CD4-positive, CD25-positive, alpha-beta regulatory T cell (primary cell): ENCODE measurements around the gene CDKAL1. TPM values are rescaled to one million over a fixed set of nuclear protein-coding genes. Genes with fewer than 3 reads are reported as not detected.

Experiments used
- ATAC-seq, 2 donors: fragments of 150-1000 bp; cut with Tn5 transposase; one replicate each; pipeline ENCODE4 v1.10.0; 2021; ENCODE audit warnings: low read depth in 2 of 2, moderate number of reproducible peaks in 2 of 2, moderate library complexity in 1 of 2
- DNase-seq, 3 donors: peaks; one replicate each; pipeline versions ENCODE4 v3.0.0 to v3.0.0-alpha.2; 2012 to 2022; ENCODE audit warnings: mixed read lengths in 1 of 3
- H3K27ac ChIP-seq: one replicate; pipeline ENCODE4 v1.7.0; 2013; ENCODE audit warnings: mild to moderate bottlenecking, low read length; ENCODE audit not compliant: insufficient read depth, poor library complexity, severe bottlenecking
- H3K27me3 ChIP-seq: one replicate; pipeline ENCODE4 v1.7.0; 2013; ENCODE audit warnings: low read length; ENCODE audit not compliant: control insufficient read depth, insufficient read depth
- H3K36me3 ChIP-seq: one replicate; pipeline ENCODE4 v1.7.0; 2013; ENCODE audit warnings: mild to moderate bottlenecking, low read length, moderate library complexity; ENCODE audit not compliant: control insufficient read depth, insufficient read depth
- H3K4me1 ChIP-seq: 2 replicates; pipeline ENCODE4 v1.7.0; 2013; ENCODE audit warnings: mild to moderate bottlenecking, low read length; ENCODE audit not compliant: insufficient read depth, control insufficient read depth, poor library complexity, severe bottlenecking
- H3K4me3 ChIP-seq: one replicate; pipeline ENCODE4 v1.7.0; 2013; ENCODE audit warnings: low read depth, mild to moderate bottlenecking, low read length, moderate library complexity
- H3K9me3 ChIP-seq, 2 experiments: 1 replicate in 1 of 2; 2 replicates in 1 of 2; pipeline ENCODE4 v1.7.0; 2013; ENCODE audit warnings: low read length in 2 of 2, mild to moderate bottlenecking in 1 of 2, moderate library complexity in 1 of 2; ENCODE audit not compliant: control insufficient read depth in 2 of 2
- H3K27ac Mint-ChIP-seq, 3 donors: one replicate each; pipeline ENCODE4 v1.8.0; 2020 to 2022; ENCODE audit warnings: mild to moderate bottlenecking in 3 of 3, mixed read lengths in 3 of 3, moderate library complexity in 2 of 3
- H3K27me3 Mint-ChIP-seq: one replicate; pipeline ENCODE4 v1.8.0; 2022; ENCODE audit warnings: mild to moderate bottlenecking, mixed read lengths
- H3K36me3 Mint-ChIP-seq: one replicate; pipeline ENCODE4 v1.8.0; 2020; ENCODE audit warnings: mixed read lengths
- H3K4me1 Mint-ChIP-seq, 4 donors: one replicate each; pipeline ENCODE4 v1.8.0; 2020 to 2022; ENCODE audit warnings: mixed read lengths in 4 of 4, mild to moderate bottlenecking in 1 of 4
- H3K4me3 Mint-ChIP-seq, 4 donors: one replicate each; pipeline ENCODE4 v1.8.0; 2020 to 2022; ENCODE audit warnings: mild to moderate bottlenecking in 4 of 4, mixed read lengths in 4 of 4, moderate library complexity in 3 of 4
- H3K9me3 Mint-ChIP-seq, 7 donors: one replicate each; pipeline ENCODE4 v1.8.0; 2020 to 2022; ENCODE audit warnings: mixed read lengths in 7 of 7, mild to moderate bottlenecking in 3 of 7, moderate library complexity in 2 of 7
- polyA plus RNA-seq, 4 donors: library from polyadenylated mRNA; unstranded; fragments of 300-500 nt; fragmentation: Illumina TruSeq; gene quantifications; one replicate each; pipeline ENCODE4 v1.2.3, GENCODE V29; 2021
- total RNA-seq: library from RNA; stranded (reverse); gene quantifications from one replicate; pipeline ENCODE4 v1.2.3, GENCODE V29; 2022

The CDKAL1 gene
- total and polyA plus RNA-seq, 5 donors from 2014 or later: 26.1 to 39.4 (median 30.4) TPM

GRCh38 chr6:20931093-20931492, 396.8 kb downstream of the CDKAL1 start:
- no peak for ATAC-seq
- H3K9me3 Mint-ChIP-seq: no peaks in the 10 kb centered on the region
- no peak overlapping the region for H3K4me3 Mint-ChIP-seq

GRCh38 chr6:20931772-20932171, 397.5 kb downstream of the CDKAL1 start:
- no peaks in the 10 kb centered on the region for H3K27me3 Mint-ChIP-seq
- no peak for ATAC-seq
- H3K4me3 Mint-ChIP-seq: no peak overlapping the region
- Histone ChIP-seq H3K36me3 (no peaks in the 10 kb centered on the region), H3K4me1 (no peaks in the 10 kb centered on the region), H3K27me3 (no peaks in the 10 kb centered on the region), H3K9me3 (no peaks in the 10 kb centered on the region), H3K27ac (no peak overlapping the region), H3K4me3 (no peak overlapping the region)
- peaks cover 17% of the 10 kb centered on the region for H3K36me3 Mint-ChIP-seq
- H3K9me3 Mint-ChIP-seq: no peaks in the 10 kb centered on the region
- DNase-seq: no peak
- peaks cover 0 to 2% (median 0%) of the 10 kb centered on the region in 4 donors for H3K4me1 Mint-ChIP-seq
- no peak overlapping the region for H3K27ac Mint-ChIP-seq

More at GRCh38 chr6:20931093-20931492, 396.8 kb downstream of the CDKAL1 start:
- no peaks in the 10 kb centered on the region for H3K4me1 ChIP-seq
- Mint-ChIP-seq H3K27me3 (no peaks in the 10 kb centered on the region), H3K36me3 (peaks cover 17% of the 10 kb centered on the region), H3K4me1 (peaks cover 0 to 2% (median 0%) of the 10 kb centered on the region in 4 donors), H3K27ac (no peak overlapping the region)
- no peaks in the 10 kb centered on the region for H3K9me3 ChIP-seq
- no peak for DNase-seq
- H3K4me3 ChIP-seq: no peak overlapping the region
- no peak overlapping the region for H3K27ac ChIP-seq
- H3K36me3 ChIP-seq: no peaks in the 10 kb centered on the region
- no peaks in the 10 kb centered on the region for H3K27me3 ChIP-seq

- ATAC-seq (no peak), DNase-seq (no peak)
- no peaks in the 10 kb centered on the region for H3K9me3 ChIP-seq
- H3K36me3 ChIP-seq: no peaks in the 10 kb centered on the region
- H3K27ac ChIP-seq: no peak overlapping the region
- Mint-ChIP-seq H3K4me3 (no peak overlapping the region), H3K9me3 (no peaks in the 10 kb centered on the region), H3K4me1 (peaks cover 0 to 2% (median 0%) of the 10 kb centered on the region in 4 donors), H3K36me3 (peaks cover 18% of the 10 kb centered on the region), H3K27me3 (no peaks in the 10 kb centered on the region), H3K27ac (no peak overlapping the region)
- H3K27me3 ChIP-seq: no peaks in the 10 kb centered on the region
- no peaks in the 10 kb centered on the region for H3K4me1 ChIP-seq
- H3K4me3 ChIP-seq: no peak overlapping the region
These were observed 398.0 kb downstream of the CDKAL1 start for GRCh38 chr6:20932284-20932683.

GRCh38 chr6:20933057-20933788, 399.0 kb downstream of the CDKAL1 start:
- Mint-ChIP-seq H3K36me3 (peaks cover 22% of the 10 kb centered on the region), H3K27ac (no peak overlapping the region), H3K27me3 (no peaks in the 10 kb centered on the region), H3K4me1 (peaks cover 0 to 3% (median 1%) of the 10 kb centered on the region in 4 donors), H3K4me3 (no peak overlapping the region), H3K9me3 (no peaks in the 10 kb centered on the region)
- H3K27ac ChIP-seq: no peak overlapping the region
- H3K36me3 ChIP-seq: no peaks in the 10 kb centered on the region
- H3K4me1 ChIP-seq: no peaks in the 10 kb centered on the region
- no peaks in the 10 kb centered on the region for H3K27me3 ChIP-seq
- DNase-seq: no peak
- no peak overlapping the region for H3K4me3 ChIP-seq
- no peaks in the 10 kb centered on the region for H3K9me3 ChIP-seq
- no peak for ATAC-seq

- no peaks in the 10 kb centered on the region for H3K27me3 Mint-ChIP-seq
- no peak overlapping the region for H3K27ac Mint-ChIP-seq
- no peak overlapping the region for H3K4me3 Mint-ChIP-seq
- H3K27ac ChIP-seq: no peak overlapping the region
- no peak for ATAC-seq
- H3K4me3 ChIP-seq: no peak overlapping the region
- H3K9me3 Mint-ChIP-seq: no peaks in the 10 kb centered on the region
- H3K4me1 ChIP-seq: no peaks in the 10 kb centered on the region
- no peak for DNase-seq
- H3K36me3 ChIP-seq: no peaks in the 10 kb centered on the region
- peaks cover 0 to 6% (median 4%) of the 10 kb centered on the region in 4 donors for H3K4me1 Mint-ChIP-seq
- peaks cover 20% of the 10 kb centered on the region for H3K36me3 Mint-ChIP-seq
- no peaks in the 10 kb centered on the region for H3K9me3 ChIP-seq
- no peaks in the 10 kb centered on the region for H3K27me3 ChIP-seq
These were observed 402.7 kb downstream of the CDKAL1 start for GRCh38 chr6:20936949-20937348.

- Histone ChIP-seq H3K4me1 (no peaks in the 10 kb centered on the region), H3K27me3 (no peaks in the 10 kb centered on the region), H3K27ac (no peak overlapping the region), H3K9me3 (peaks cover 0 to 7% of the 10 kb centered on the region in 2 experiments), H3K4me3 (no peak overlapping the region), H3K36me3 (no peaks in the 10 kb centered on the region)
- H3K9me3 Mint-ChIP-seq: peaks cover 0 to 5% (median 4%) of the 10 kb centered on the region in 7 donors
- DNase-seq: no peak
- ATAC-seq: no peak
- H3K4me1 Mint-ChIP-seq: peaks cover 0 to 6% (median 4%) of the 10 kb centered on the region in 4 donors
- peak overlapping the region in 1 of 3 donors; percentile 48 for H3K27ac Mint-ChIP-seq
- H3K36me3 Mint-ChIP-seq: peaks cover 21% of the 10 kb centered on the region
- peak overlapping the region in 1 of 4 donors; percentile 38 for H3K4me3 Mint-ChIP-seq
- no peaks in the 10 kb centered on the region for H3K27me3 Mint-ChIP-seq
These were observed 405.0 kb downstream of the CDKAL1 start for GRCh38 chr6:20939161-20939775.

- Mint-ChIP-seq H3K27ac (no peak overlapping the region), H3K27me3 (no peaks in the 10 kb centered on the region), H3K36me3 (peaks cover 9% of the 10 kb centered on the region), H3K4me3 (no peak overlapping the region), H3K4me1 (peaks cover 2 to 13% (median 5%) of the 10 kb centered on the region in 4 donors), H3K9me3 (peaks cover 0 to 7% (median 4%) of the 10 kb centered on the region in 7 donors)
- DNase-seq (no peak), ATAC-seq (no peak)
- no peaks in the 10 kb centered on the region for H3K27me3 ChIP-seq
- peaks cover 0 to 7% of the 10 kb centered on the region in 2 experiments for H3K9me3 ChIP-seq
- H3K4me3 ChIP-seq: no peak overlapping the region
- H3K36me3 ChIP-seq: no peaks in the 10 kb centered on the region
- no peak overlapping the region for H3K27ac ChIP-seq
- H3K4me1 ChIP-seq: no peaks in the 10 kb centered on the region
These were observed 408.9 kb downstream of the CDKAL1 start for GRCh38 chr6:20943040-20943627.
